HG03460 (cell line): ENCODE data around the gene FBXO3.
"Not testable (repeated sequence)": the region's sequence is repeated elsewhere in the genome, so short reads cannot be mapped to it uniquely, and the experiment has no call there.

ENCODE experiments used
- ATAC-seq: cut with Tn5 transposase; IDR thresholded peaks from one replicate; pipeline ENCODE4 v1.9.1; 2021; ENCODE audit not compliant: unreplicated experiment

Gene FBXO3

GRCh38 chr11:33773987-33774735, at the start of gene FBXO3:
Gene FBXO3, minus strand, starts transcription at chr11:33774520. Its CDS starts 23 bp downstream, at chr11:33774497.
- peak; percentile 65 for ATAC-seq

- not testable (repeated sequence) for ATAC-seq
Observed at GRCh38 chr11:33822981-33823380, 48.7 kb upstream of the FBXO3 start.

- ATAC-seq = no peak
Observed at GRCh38 chr11:33819278-33820035, 45.1 kb upstream of the FBXO3 start.

GRCh38 chr11:33808228-33808828, 34.0 kb upstream of the FBXO3 start:
- ATAC-seq = peak; percentile 73

- no peak for ATAC-seq
Observed at GRCh38 chr11:33804471-33804870, 30.2 kb upstream of the FBXO3 start.

- no peak for ATAC-seq
Observed at GRCh38 chr11:33802194-33802950, 28.1 kb upstream of the FBXO3 start.

GRCh38 chr11:33801821-33802193, 27.5 kb upstream of the FBXO3 start:
- ATAC-seq = no peak

- no peak for ATAC-seq
Observed at GRCh38 chr11:33797879-33798278, 23.6 kb upstream of the FBXO3 start.

- ATAC-seq = no peak
Observed at GRCh38 chr11:33790040-33790439, 15.7 kb upstream of the FBXO3 start.

GRCh38 chr11:33788095-33788494, 13.8 kb upstream of the FBXO3 start:
- ATAC-seq = not testable (repeated sequence)

- ATAC-seq = no peak
Observed at GRCh38 chr11:33787076-33787475, 12.8 kb upstream of the FBXO3 start.

- ATAC-seq = no peak
Observed at GRCh38 chr11:33785609-33786008, 11.3 kb upstream of the FBXO3 start.

GRCh38 chr11:33779849-33780528, 5.7 kb upstream of the FBXO3 start:
- ATAC-seq = no peak

GRCh38 chr11:33778675-33779074, 4.4 kb upstream of the FBXO3 start:
- no peak for ATAC-seq

GRCh38 chr11:33777906-33778305, 3.6 kb upstream of the FBXO3 start:
- no peak for ATAC-seq

GRCh38 chr11:33775832-33776470, 1.6 kb upstream of the FBXO3 start:
- ATAC-seq = peak; percentile 33

GRCh38 chr11:33775467-33775807, 1.1 kb upstream of the FBXO3 start:
- ATAC-seq = no peak

- no peak for ATAC-seq
Observed at GRCh38 chr11:33774736-33775466, 581 bp upstream of the FBXO3 start.

GRCh38 chr11:33773404-33773986, 825 bp downstream of the FBXO3 start:
- peak; percentile 15 for ATAC-seq
